ENCODE measurements around the gene CARS1.

DNA sequence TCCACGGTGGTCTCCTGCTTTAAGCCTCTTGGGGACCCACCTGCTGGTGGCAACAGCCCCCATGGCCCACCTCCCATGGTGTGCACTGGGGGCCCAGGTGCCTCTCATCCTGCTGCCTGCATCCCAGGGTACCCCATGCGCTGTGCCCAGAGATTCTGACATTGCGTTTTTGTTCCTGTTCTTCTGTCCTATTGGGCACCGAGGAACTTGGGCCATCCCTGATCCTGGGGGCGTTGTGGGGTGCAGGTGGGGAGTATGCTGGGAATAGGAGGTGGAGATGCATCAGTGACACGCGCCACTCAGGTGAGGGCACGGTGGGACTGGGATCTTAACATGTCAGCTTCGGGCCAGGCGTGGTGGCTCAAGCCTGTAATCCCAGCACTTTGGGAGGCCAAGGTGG lies 52.7 kb downstream of the CARS1 start:
- TF ChIP-seq ZNF384 (IDR thresholded peaks at IDR 0.05): no peak
- TF ChIP-seq ARNT (IDR thresholded peaks at IDR 0.05): no peak
- no peak for TF ChIP-seq TARDBP (IDR thresholded peaks at IDR 0.05)
- no peak for TF ChIP-seq L3MBTL2 (conservative IDR thresholded peaks at IDR 0.05)
- no peak for TF ChIP-seq FOXA1 (IDR thresholded peaks at IDR 0.05)
